Testis (tissue), 3 donors: ENCODE measurements around the gene MACROD2. TPM values are rescaled to one million over a fixed set of nuclear protein-coding genes. Genes with fewer than 3 reads are reported as not detected.

ENCODE experiments used
- DNase-seq: peaks from one replicate; pipeline ENCODE4 v3.0.0-alpha.2; 2019
- H3K27ac ChIP-seq, 2 donors: fragments of 200-600 bp; sonication (generic); one replicate each; pipeline ENCODE4 v1.5.1; 2019
- H3K27me3 ChIP-seq: fragments of 200-600 bp; sonication (generic); one replicate; pipeline ENCODE4 v1.5.1; 2019
- H3K36me3 ChIP-seq: fragments of 200-600 bp; sonication (generic); one replicate; pipeline ENCODE4 v1.5.1; 2017; ENCODE audit warnings: low read depth; ENCODE audit errors: missing control alignments
- H3K4me1 ChIP-seq: fragments of 200-600 bp; sonication (generic); one replicate; pipeline ENCODE4 v1.5.1; 2019
- H3K4me3 ChIP-seq, 2 donors: fragments of 200-600 bp; sonication (generic); one replicate each; pipeline ENCODE4 v1.5.1; 2017 to 2019
- H3K9me3 ChIP-seq: fragments of 200-600 bp; sonication (generic); one replicate; pipeline ENCODE4 v1.5.1; 2017
- POLR2A ChIP-seq: fragments of 450-650 bp; IDR thresholded peaks from one replicate; pipeline ENCODE4 v1.6.1; 2017; ENCODE audit warnings: antibody characterized with exemption, mild to moderate bottlenecking, moderate library complexity
- WGBS, 2 donors: methylation state at CpG; one replicate each; pipeline ENCODE4 v1.1.5; 2018; 5-methylcytosine and 5-hydroxymethylcytosine counted together
- intact Hi-C: fragments of 100-400 bp; cut with DNase I; formaldehyde crosslinking; loops from one replicate; pipeline ENCODE4 v1.15.1; 2023; ENCODE audit warnings: low total_unique reads
- polyA plus RNA-seq: library from polyadenylated mRNA; stranded (reverse); fragments of 350-450 nt; fragmentation: Illumina TruSeq; extraction: RNeasy Lipid Tissue Mini Kit (QIAGEN cat#74804); gene quantifications from one replicate; pipeline ENCODE4 v1.2.3, GENCODE V29; 2014; ENCODE audit warnings: low read depth, low replicate concordance; ENCODE audit not compliant: insufficient read depth
- total RNA-seq, 2 donors: library from RNA; depleted of rRNA; stranded (reverse); fragments of >200 nt; gene quantifications; one replicate each; pipeline ENCODE4 v1.2.3, GENCODE V29; 2016
- TF ChIP-seq, protein P1 (sequence below), 3 experiments: fragments of 450-650 bp in 2 of 3; fragments of 200-600 bp in 1 of 3; sonication (generic) in 1 of 3; IDR thresholded peaks; one replicate each; pipeline ENCODE4 v1.5.1; 2016 to 2019; ENCODE audit warnings: antibody characterized with exemption in 3 of 3, mild to moderate bottlenecking in 2 of 3, moderate library complexity in 1 of 3

MACROD2 gene
- total and polyA plus RNA-seq, 3 donors from 2014 or later: 12.6 to 20.6 (median 16.8) TPM

DNA sequence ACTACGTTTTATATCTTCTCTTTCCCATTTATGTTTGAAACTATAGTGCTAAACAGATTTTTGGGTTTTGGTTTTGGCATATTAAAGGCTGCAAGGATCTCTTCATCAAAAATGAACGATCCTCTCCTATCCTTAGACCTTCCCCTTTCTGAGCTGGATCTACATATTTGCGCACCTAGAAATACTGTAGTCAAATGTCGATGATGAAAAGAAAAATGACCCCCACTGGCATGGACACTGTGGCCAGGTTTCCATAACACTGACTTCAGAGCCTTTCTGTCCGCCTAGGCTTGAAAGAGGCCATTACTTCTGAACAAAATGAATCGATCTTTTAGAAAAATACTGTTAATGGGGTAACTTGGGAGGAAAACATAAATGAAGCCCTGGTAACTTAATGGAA, 336.3 kb downstream of the MACROD2 start:
- 95 to 97% methylated on average over 6 of the region's 6 CpGs for WGBS, 2 donors
- no peak for DNase-seq
- Histone ChIP-seq H3K27me3 (no peaks in the 10 kb centered on the region), H3K4me3 (no peak overlapping the region), H3K27ac (no peak overlapping the region), H3K4me1 (no peaks in the 10 kb centered on the region), H3K9me3 (no peaks in the 10 kb centered on the region), H3K36me3 (no peaks in the 10 kb centered on the region)
- intact Hi-C loops: no loop called here
- TF ChIP-seq, protein P1, sequence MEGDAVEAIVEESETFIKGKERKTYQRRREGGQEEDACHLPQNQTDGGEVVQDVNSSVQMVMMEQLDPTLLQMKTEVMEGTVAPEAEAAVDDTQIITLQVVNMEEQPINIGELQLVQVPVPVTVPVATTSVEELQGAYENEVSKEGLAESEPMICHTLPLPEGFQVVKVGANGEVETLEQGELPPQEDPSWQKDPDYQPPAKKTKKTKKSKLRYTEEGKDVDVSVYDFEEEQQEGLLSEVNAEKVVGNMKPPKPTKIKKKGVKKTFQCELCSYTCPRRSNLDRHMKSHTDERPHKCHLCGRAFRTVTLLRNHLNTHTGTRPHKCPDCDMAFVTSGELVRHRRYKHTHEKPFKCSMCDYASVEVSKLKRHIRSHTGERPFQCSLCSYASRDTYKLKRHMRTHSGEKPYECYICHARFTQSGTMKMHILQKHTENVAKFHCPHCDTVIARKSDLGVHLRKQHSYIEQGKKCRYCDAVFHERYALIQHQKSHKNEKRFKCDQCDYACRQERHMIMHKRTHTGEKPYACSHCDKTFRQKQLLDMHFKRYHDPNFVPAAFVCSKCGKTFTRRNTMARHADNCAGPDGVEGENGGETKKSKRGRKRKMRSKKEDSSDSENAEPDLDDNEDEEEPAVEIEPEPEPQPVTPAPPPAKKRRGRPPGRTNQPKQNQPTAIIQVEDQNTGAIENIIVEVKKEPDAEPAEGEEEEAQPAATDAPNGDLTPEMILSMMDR (IDR thresholded peaks at IDR 0.05): no peak
- no peak for TF ChIP-seq POLR2A

DNA sequence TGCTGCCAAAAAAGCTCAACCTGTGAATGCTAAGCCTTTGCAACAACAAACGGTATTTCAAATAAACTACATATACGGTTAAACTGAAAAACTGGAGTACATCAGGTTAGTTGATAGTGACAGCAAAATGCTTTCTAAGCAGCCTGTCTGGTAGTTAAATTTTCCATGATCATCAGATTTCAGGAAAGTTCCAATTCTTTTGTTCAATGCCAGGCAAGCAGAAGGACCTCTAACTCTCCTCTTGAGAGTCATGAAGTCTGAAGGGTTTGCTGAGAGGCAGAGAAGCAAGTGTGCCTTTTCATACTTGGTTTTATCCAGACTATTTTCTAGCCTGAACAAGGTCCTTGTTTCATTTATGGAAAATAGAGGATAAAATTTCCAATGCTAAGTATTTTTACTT, 337.6 kb downstream of the MACROD2 start:
- no peaks in the 10 kb centered on the region for H3K9me3 ChIP-seq
- H3K4me1 ChIP-seq: no peaks in the 10 kb centered on the region
- intact Hi-C loops: no loop called here
- no peak for DNase-seq
- no peaks in the 10 kb centered on the region for H3K36me3 ChIP-seq
- WGBS, 2 donors: 84 to 97% methylated on average over 2 of the region's 2 CpGs
- H3K27me3 ChIP-seq: no peaks in the 10 kb centered on the region
- no peak overlapping the region for H3K27ac ChIP-seq
- H3K4me3 ChIP-seq: no peak overlapping the region
- TF ChIP-seq, protein P1 (IDR thresholded peaks at IDR 0.05): no peak
- no peak for TF ChIP-seq POLR2A

DNA sequence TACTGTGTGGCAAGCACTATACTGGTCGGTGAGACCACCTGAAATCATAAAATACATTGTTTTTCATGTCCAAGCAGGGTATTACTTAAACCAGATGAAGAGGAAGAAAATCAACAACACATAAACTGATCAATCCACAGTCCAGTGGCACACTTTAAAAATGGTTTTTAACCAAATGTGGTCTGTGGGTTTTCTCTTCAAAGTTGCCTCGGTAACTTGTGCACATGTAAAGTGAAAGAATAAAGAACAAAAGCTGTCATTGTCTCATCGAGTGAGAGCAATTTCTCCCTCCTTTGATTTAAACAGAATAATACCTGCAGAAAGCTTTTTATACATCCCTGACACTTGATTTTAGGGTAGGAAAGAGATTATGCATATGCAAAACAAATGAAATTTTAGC, 338.4 kb downstream of the MACROD2 start:
- Histone ChIP-seq H3K27ac (no peak overlapping the region), H3K36me3 (no peaks in the 10 kb centered on the region), H3K27me3 (no peaks in the 10 kb centered on the region), H3K4me3 (no peak overlapping the region), H3K9me3 (no peaks in the 10 kb centered on the region), H3K4me1 (no peaks in the 10 kb centered on the region)
- 56 to 72% methylated on average over 3 of the region's 3 CpGs for WGBS, 2 donors
- TF ChIP-seq, protein P1 (IDR thresholded peaks at IDR 0.05): no peak
- no peak for TF ChIP-seq POLR2A
- intact Hi-C loops: no loop called here
- DNase-seq: no peak

DNA sequence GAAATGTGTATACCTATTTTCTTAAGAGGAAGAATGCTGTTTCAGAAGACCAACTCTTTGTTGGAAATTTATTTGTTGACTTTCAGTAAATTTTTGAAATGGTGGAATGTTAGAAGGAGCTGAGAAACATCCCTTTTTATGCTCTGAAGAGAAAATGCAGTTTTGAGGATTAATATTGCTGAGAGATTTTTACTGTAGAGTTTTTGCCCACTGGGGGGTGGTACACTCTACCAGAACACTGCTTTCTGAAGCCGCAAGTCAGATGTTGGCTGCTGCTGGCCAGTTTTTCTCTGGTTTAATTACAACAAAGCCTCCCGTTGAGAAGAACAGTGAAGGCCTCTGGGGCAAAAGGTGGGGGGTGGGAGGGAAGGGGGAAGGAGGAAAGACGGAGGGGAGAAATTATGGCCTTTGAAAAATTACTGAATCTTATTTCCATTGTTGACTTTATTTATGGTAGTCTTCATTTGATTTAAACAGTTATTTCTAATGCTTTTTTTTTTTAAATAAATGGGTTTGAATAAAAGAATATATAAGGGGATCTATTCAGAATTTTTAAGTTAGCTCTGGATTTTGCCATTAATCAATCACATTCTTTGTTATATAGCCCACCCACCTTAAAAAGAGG, 339.1 kb downstream of the MACROD2 start:
- Histone ChIP-seq H3K4me3 (no peak overlapping the region), H3K27ac (no peak overlapping the region), H3K4me1 (no peaks in the 10 kb centered on the region), H3K27me3 (no peaks in the 10 kb centered on the region), H3K36me3 (no peaks in the 10 kb centered on the region), H3K9me3 (no peaks in the 10 kb centered on the region)
- 28 to 36% methylated on average over 3 of the region's 3 CpGs for WGBS, 2 donors
- DNase-seq: peak; percentile 80
- intact Hi-C loops: no loop called here
- TF ChIP-seq POLR2A: no peak
- TF ChIP-seq, protein P1 (IDR thresholded peaks at IDR 0.05): peak; percentile 22 to 48 (median 38)

DNA sequence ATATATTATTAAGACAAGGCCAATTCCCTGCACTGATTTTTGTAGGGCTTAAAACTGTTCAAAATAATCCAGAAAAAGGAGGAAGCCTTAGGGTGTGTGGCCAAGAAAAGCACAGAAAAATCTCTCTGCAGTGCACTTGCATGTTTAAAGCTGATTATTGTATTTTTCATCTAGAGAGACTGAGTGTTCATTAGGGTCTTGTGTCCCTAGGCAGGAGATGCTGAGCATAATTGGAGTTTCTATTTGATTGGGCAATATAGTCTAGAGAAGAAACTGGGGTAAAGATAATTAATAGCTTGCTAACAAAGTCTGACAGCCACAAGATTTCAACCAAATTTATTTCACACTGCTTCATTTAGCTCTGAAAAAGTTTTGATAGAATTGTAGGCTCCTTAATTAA, 339.7 kb downstream of the MACROD2 start:
- Histone ChIP-seq H3K4me3 (no peak overlapping the region), H3K9me3 (no peaks in the 10 kb centered on the region), H3K27me3 (no peaks in the 10 kb centered on the region), H3K4me1 (no peaks in the 10 kb centered on the region), H3K36me3 (no peaks in the 10 kb centered on the region), H3K27ac (no peak overlapping the region)
- no peak for DNase-seq
- intact Hi-C loops: no loop called here
- no peak for TF ChIP-seq POLR2A
- TF ChIP-seq, protein P1 (IDR thresholded peaks at IDR 0.05): no peak
